HepG2 (cell line): ENCODE measurements around the gene EIF4G2. TPM values are rescaled to one million over a fixed set of nuclear protein-coding genes. Genes with fewer than 3 reads are reported as not detected.

Experiments used
- ATAC-seq: fragments of 200-7000 bp; cut with Tn5 transposase; 3 replicates; pipeline ENCODE4 v1.9.1; 2020; ENCODE audit warnings: mild to moderate bottlenecking, moderate library complexity
- BruUV-seq: library from RNA; stranded (reverse); fragments of 400-500 nt; replicated peaks from 2 replicates; lab custom pipeline; 2021; lab: Mats Ljungman, UMichigan
- CTCF ChIA-PET: fragments of 300-600 bp; formaldehyde crosslinking; extraction: SDS; loops from one replicate; lab custom pipeline; 2021; ENCODE audit warnings: low total read pairs, inconsistent platforms, low intra/inter-chr PET ratio; lab: Yijun Ruan, JAX
- POLR2A ChIA-PET: fragments of 350-600 bp; sonication (Branson Sonifier 250); formaldehyde crosslinking; loops from one replicate; lab custom pipeline; 2020; ENCODE audit warnings: antibody characterized with exemption, inconsistent platforms; lab: Yijun Ruan, JAX
- DNase-seq: peaks from one replicate; pipeline ENCODE4 v3.0.0-alpha.2; 2015; ENCODE audit warnings: low spot score
- FAIRE-seq: peaks from 3 replicates; lab custom pipeline; 2011; peaks lifted over from hg19 to GRCh38; lab: Jason Lieb, UNC
- H2AFZ ChIP-seq: one replicate; pipeline ENCODE4 v1.6.1; 2011; ENCODE audit warnings: low read length, inconsistent platforms
- H3K27ac ChIP-seq: fragments of 300-600 bp; 3 replicates; pipeline ENCODE4 v1.8.0; 2011; ENCODE audit warnings: mixed run types, mild to moderate bottlenecking, mixed read lengths, low read length, inconsistent platforms; ENCODE audit not compliant: insufficient read depth; ENCODE audit errors: extremely low read length
- H3K27me3 ChIP-seq, 2 experiments: fragments of 200-600 bp in 1 of 2; 2 replicates in 1 of 2; 3 replicates in 1 of 2; pipeline versions ENCODE4 v1.6.0 to v1.8.0; 2011; ENCODE audit warnings: low read length in 2 of 2, mild to moderate bottlenecking in 2 of 2, moderate library complexity in 2 of 2, inconsistent platforms in 1 of 2; ENCODE audit not compliant: insufficient read depth in 2 of 2, control insufficient read depth in 1 of 2
- H3K36me3 ChIP-seq, 2 experiments: fragments of 200-600 bp in 1 of 2; replicated peaks in 1 of 2; 2 replicates in 1 of 2; 3 replicates in 1 of 2; pipeline versions ENCODE4 v1.5.1 to v1.8.0; 2011; ENCODE audit warnings: low read length in 2 of 2, inconsistent platforms in 1 of 2; ENCODE audit not compliant: insufficient read depth in 2 of 2, control insufficient read depth in 1 of 2
- H3K4me1 ChIP-seq: 2 replicates; pipeline ENCODE4 v1.5.1; 2012; ENCODE audit warnings: low read length, inconsistent platforms; ENCODE audit not compliant: insufficient read depth
- H3K4me2 ChIP-seq: 2 replicates; pipeline ENCODE4 v1.6.0; 2011; ENCODE audit warnings: low read depth, low read length, inconsistent platforms
- H3K4me3 ChIP-seq, 3 experiments: fragments of 200-600 bp in 1 of 3; sonication (generic), shearing (Covaris generic) in 1 of 3; replicated peaks in 1 of 3; 2 replicates each; pipeline ENCODE4 v1.5.1; 2011 to 2016; ENCODE audit warnings: low read length in 3 of 3, inconsistent platforms in 2 of 3, low read depth in 2 of 3, mild to moderate bottlenecking in 2 of 3, control low read depth in 1 of 3, mixed read lengths in 1 of 3; ENCODE audit not compliant: insufficient read depth in 1 of 3
- H3K79me2 ChIP-seq: one replicate; pipeline ENCODE4 v1.6.1; 2011; ENCODE audit warnings: low read length, inconsistent platforms; ENCODE audit not compliant: insufficient read depth
- H3K9ac ChIP-seq: 2 replicates; pipeline ENCODE4 v1.6.0; 2011; ENCODE audit warnings: mild to moderate bottlenecking, low read depth, low read length, inconsistent platforms; ENCODE audit not compliant: insufficient read depth
- H3K9me3 ChIP-seq: 2 replicates; pipeline ENCODE4 v1.5.1; 2012; ENCODE audit warnings: mild to moderate bottlenecking, low read length
- H4K20me1 ChIP-seq: 2 replicates; pipeline ENCODE4 v1.6.0; 2011; ENCODE audit warnings: inconsistent platforms, mild to moderate bottlenecking, low read length, moderate library complexity; ENCODE audit not compliant: insufficient read depth
- CSRNP1 ChIP-seq: sonication (generic); formaldehyde crosslinking; IDR thresholded peaks from 2 replicates; pipeline ENCODE4 v1.8.1; 2023; ENCODE audit warnings: mild to moderate bottlenecking, missing genetic modification reagents
- GMEB1 ChIP-seq: sonication (generic); formaldehyde crosslinking; IDR thresholded peaks from 2 replicates; pipeline ENCODE4 v1.5.1; 2020; ENCODE audit warnings: missing genetic modification reagents, mild to moderate bottlenecking, borderline replicate concordance
- RFXANK ChIP-seq: IDR thresholded peaks from 2 replicates; pipeline ENCODE4 v1.6.1; 2016
- TAF15 ChIP-seq: fragments of 200-400 bp; formaldehyde crosslinking; IDR thresholded peaks from one replicate; pipeline ENCODE4 v1.6.1; 2018; ENCODE audit warnings: mild to moderate bottlenecking, low read depth, low read length; ENCODE audit not compliant: poor library complexity, severe bottlenecking
- YEATS2 ChIP-seq: sonication (generic); formaldehyde crosslinking; IDR thresholded peaks from 2 replicates; pipeline ENCODE4 v1.4.0; 2020; ENCODE audit warnings: missing genetic modification reagents, borderline replicate concordance
- ZBTB26 ChIP-seq: IDR thresholded peaks from 2 replicates; pipeline ENCODE4 v1.6.1; 2016; ENCODE audit warnings: missing compliant biosample characterization, missing genetic modification reagents, borderline replicate concordance
- ZKSCAN8 ChIP-seq: IDR thresholded peaks from 2 replicates; pipeline ENCODE4 v1.6.1; 2016; ENCODE audit warnings: borderline replicate concordance, missing genetic modification reagents, missing compliant biosample characterization
- ZNF326 ChIP-seq: sonication (generic); formaldehyde crosslinking; IDR thresholded peaks from 2 replicates; pipeline ENCODE4 v1.4.0; 2020; ENCODE audit warnings: missing genetic modification reagents, borderline replicate concordance
- WGBS: methylation state at CpG from one replicate; pipeline ENCODE4 v1.1.6; 2017; ENCODE audit warnings: low lambda C conversion rate; 5-methylcytosine and 5-hydroxymethylcytosine counted together
- in situ Hi-C: cut with HindIII; loops from 2 replicates; pipeline ENCODE4 v1.10.0; 2017; ENCODE audit warnings: low pct_unique_long_range_greater_than_20kb; ENCODE audit not compliant: extremely low pct_ligation_motif_present
- intact Hi-C: fragments of 100-400 bp; cut with micrococcal nuclease; formaldehyde crosslinking; loops from one replicate; pipeline ENCODE4 v1.10.0; 2022; ENCODE audit not compliant: unreplicated experiment
- polyA plus RNA-seq, 8 experiments: library from polyadenylated mRNA; depleted of rRNA in 3 of 8; stranded (reverse) in 7 of 8; unstranded in 1 of 8; fragments of >200 nt; fragmentation: Illumina TruSeq in 4 of 8; extraction: Trizol in 4 of 8; gene quantifications; 2 replicates each; pipeline versions ENCODE4 v1.2.1 to v1.2.3, GENCODE V29; 2011 to 2016; ENCODE audit warnings: low read depth in 4 of 8, missing spikeins in 1 of 8, mixed read lengths in 1 of 8; ENCODE audit not compliant: insufficient read depth in 1 of 8
- total RNA-seq, 5 experiments: library from RNA; depleted of rRNA; stranded (reverse); fragments of >200 nt; fragmentation: Illumina TruSeq; extraction: Trizol; gene quantifications; 2 replicates each; pipeline ENCODE4 v1.2.3, GENCODE V29; 2016; ENCODE audit warnings: low read depth in 1 of 5

Gene EIF4G2
- total and polyA plus RNA-seq, 2 of the 13 experiments (the other 11 are each of a cell fraction or from before 2014, with no cell fraction given): 362 to 546 TPM

GRCh38 chr11:10763766-10764165 is 45.0 kb downstream of the EIF4G2 start:
- no peaks in the 10 kb centered on the region for H4K20me1 ChIP-seq
- no peak overlapping the region for H3K4me2 ChIP-seq
- no peaks in the 10 kb centered on the region for H3K9me3 ChIP-seq
- H3K27me3 ChIP-seq: no peaks in the 10 kb centered on the region
- WGBS: 96% methylated on average over 4 of the region's 4 CpGs
- ATAC-seq (no peak), FAIRE-seq (no peak), DNase-seq (no peak)
- H2AFZ ChIP-seq: no peak overlapping the region
- H3K36me3 ChIP-seq: peaks cover 12 to 47% of the 10 kb centered on the region in 2 experiments
- no peaks in the 10 kb centered on the region for H3K79me2 ChIP-seq
- H3K4me1 ChIP-seq: peaks cover 13% of the 10 kb centered on the region
- no peak overlapping the region for H3K27ac ChIP-seq
- ChIA-PET POLR2A (no interaction called here), CTCF (no interaction called here)
- no peak overlapping the region for H3K9ac ChIP-seq
- BruUV-seq: no TSS peak
- H3K4me3 ChIP-seq: no peak overlapping the region
- intact Hi-C loops (no loop called here), in situ Hi-C loops (no loop called here)
- TF ChIP-seq RFXANK (CRISPR knock-in tag): no peak
- no peak for TF ChIP-seq GMEB1 (CRISPR knock-in tag)
- no peak for TF ChIP-seq ZBTB26
- no peak for TF ChIP-seq CSRNP1 (CRISPR knock-in tag)
- TF ChIP-seq ZNF326 (CRISPR knock-in tag): no peak
- TF ChIP-seq ZKSCAN8 (CRISPR knock-in tag): no peak
- TF ChIP-seq YEATS2 (CRISPR knock-in tag): no peak
- no peak for TF ChIP-seq TAF15
